ENCODE measurements around the gene BAIAP3.
A peak's percentile ranks its signal among the peaks of the same experiment; 100 is the strongest.

The BAIAP3 gene

DNA sequence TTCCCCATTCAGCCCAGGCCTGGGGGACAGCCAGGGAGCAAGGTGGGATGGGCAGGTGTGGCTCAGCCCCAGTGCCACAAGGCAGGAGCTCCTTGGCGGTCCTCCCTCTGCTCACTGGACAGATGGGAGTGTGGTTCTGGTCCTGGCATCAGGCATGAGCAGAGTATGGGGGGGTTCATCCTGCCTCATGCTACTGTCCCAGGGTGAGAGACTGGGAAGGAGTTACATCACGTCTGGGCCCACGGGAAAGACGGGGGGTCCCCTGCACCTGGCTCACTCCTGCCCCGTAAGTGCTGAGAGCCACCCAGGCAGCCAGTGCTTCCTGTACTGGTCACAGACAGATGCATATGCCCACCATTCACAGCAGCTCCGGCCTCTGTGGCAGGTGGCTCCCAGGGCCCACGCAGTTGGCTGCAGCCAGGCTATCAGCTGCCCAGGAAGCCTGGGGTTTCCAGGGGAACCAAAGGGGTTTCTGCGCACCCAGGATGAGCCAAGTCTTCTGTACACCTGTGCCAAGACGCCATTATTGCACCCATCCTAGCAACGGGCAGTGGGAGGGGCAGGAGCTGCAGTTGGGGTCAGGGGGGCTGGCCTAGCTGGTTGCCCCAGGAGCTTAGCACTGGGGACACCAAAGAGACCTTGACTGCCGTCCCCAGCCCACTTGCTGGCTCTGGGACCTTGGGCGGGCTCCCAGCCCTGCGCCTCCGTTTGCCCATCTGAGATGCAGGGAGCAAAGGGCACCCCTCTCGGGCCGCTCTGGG, 1.9 kb downstream of the BAIAP3 start:
- H3K4me3 ChIP-seq (replicated peaks; ENCODE audit: low read depth, low read length): no peak overlapping the region
- no peak for TF ChIP-seq CTCF (IDR thresholded peaks at IDR 0.05; ENCODE audit: low read depth, low read length, missing control alignments)
- no peak for DNase-seq (ENCODE audit: extremely low read depth, low read depth)

- no peak for DNase-seq (ENCODE audit: extremely low read depth, low read depth)
- H3K4me3 ChIP-seq (replicated peaks; ENCODE audit: low read depth, low read length): no peak overlapping the region
- TF ChIP-seq CTCF (IDR thresholded peaks at IDR 0.05; ENCODE audit: low read depth, low read length, missing control alignments): no peak
Measured at GRCh38 chr16:1335996-1336395, 2.6 kb downstream of the BAIAP3 start.

GRCh38 chr16:1336619-1337018, 3.2 kb downstream of the BAIAP3 start:
- DNase-seq (ENCODE audit: extremely low read depth, low read depth): no peak
- H3K4me3 ChIP-seq (replicated peaks; ENCODE audit: low read depth, low read length): no peak overlapping the region
- no peak for TF ChIP-seq CTCF (IDR thresholded peaks at IDR 0.05; ENCODE audit: low read depth, low read length, missing control alignments)

GRCh38 chr16:1337486-1337885, 4.0 kb downstream of the BAIAP3 start:
- no peak overlapping the region for H3K4me3 ChIP-seq (replicated peaks; ENCODE audit: low read depth, low read length)
- no peak for TF ChIP-seq CTCF (IDR thresholded peaks at IDR 0.05; ENCODE audit: low read depth, low read length, missing control alignments)
- DNase-seq (ENCODE audit: extremely low read depth, low read depth): no peak

GRCh38 chr16:1338119-1338730, 4.8 kb downstream of the BAIAP3 start:
- H3K4me3 ChIP-seq (replicated peaks; ENCODE audit: low read depth, low read length): no peak overlapping the region
- DNase-seq (ENCODE audit: extremely low read depth, low read depth): no peak
- TF ChIP-seq CTCF (IDR thresholded peaks at IDR 0.05; ENCODE audit: low read depth, low read length, missing control alignments): peak; percentile 39

DNA sequence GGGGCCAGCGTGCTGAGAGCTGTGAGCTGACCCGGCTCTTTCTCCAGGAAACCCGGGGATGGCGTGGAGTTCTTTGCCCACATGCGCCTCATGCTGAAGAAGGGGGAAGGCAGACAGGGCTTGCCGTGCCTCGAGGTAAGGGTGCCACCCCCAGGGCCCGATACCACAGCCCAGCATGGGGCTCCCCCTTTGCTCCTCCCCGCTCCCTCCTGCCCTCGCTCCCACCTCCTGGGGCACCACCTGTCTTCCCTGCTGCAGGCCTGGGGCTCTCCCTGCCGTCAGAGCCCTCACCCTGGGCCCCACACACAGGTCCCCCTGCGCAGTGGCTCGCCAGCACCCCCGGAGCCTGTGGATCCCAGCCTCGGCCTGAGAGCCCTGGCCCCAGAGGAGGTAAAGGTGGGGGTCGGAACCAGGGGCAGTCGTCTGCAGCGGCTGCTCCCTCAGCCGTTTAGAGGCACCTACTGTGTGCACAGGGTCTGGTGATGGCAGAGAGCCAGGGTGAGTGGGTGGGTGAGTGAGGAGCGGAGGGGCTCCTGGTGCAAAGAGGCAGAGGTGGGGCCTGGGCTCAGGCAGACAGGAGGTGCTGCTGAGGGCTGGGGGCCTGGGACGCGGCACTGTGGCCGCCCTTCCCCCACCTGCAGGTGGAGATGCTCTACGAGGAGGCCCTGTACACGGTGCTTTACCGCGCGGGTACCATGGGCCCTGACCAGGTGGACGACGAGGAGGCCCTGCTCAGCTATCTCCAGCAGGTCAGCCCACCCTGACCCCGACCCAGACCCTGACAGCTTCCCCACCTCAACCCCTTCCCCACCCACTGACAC, 5.6 kb downstream of the BAIAP3 start:
- no peak overlapping the region for H3K4me3 ChIP-seq (replicated peaks; ENCODE audit: low read depth, low read length)
- DNase-seq (ENCODE audit: extremely low read depth, low read depth): no peak

More for the DNA sequence above, 5.6 kb downstream of the BAIAP3 start:
- TF ChIP-seq CTCF (IDR thresholded peaks at IDR 0.05; ENCODE audit: low read depth, low read length, missing control alignments): no peak

Data from HFF-Myc (cell line).